GM21515 (cell line): ENCODE data around the gene ATRN.

Experiments used
- ATAC-seq: cut with Tn5 transposase; IDR thresholded peaks from one replicate; pipeline ENCODE4 v1.9.1; 2021; ENCODE audit not compliant: unreplicated experiment

The ATRN gene

GRCh38 chr20:3691306-3691705 lies 220.5 kb downstream of the ATRN start:
- no peak for ATAC-seq

DNA sequence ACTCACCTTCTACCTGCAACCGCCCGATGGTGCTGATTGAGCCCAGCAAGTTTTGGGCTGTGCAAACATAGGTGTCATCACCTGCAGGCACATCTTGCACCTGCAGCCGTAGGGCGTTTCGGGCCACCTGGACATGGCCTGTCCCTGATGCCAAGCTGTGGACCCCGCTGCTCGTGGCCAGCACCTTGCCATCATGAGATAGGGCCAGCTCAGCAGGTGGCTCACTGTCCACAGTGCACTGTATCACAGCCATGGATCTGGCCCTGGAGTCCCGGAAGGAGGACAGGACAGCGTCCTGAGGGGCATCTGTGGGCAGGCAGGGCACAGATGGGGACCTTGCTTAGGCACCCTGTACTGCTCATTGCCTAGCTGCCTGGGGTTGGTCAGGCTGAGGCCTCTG lies 221.1 kb downstream of the ATRN start:
- no peak for ATAC-seq

GRCh38 chr20:3692706-3693294 lies 222.0 kb downstream of the ATRN start:
- ATAC-seq: no peak

GRCh38 chr20:3693376-3693775 lies 222.6 kb downstream of the ATRN start:
- ATAC-seq: no peak

DNA sequence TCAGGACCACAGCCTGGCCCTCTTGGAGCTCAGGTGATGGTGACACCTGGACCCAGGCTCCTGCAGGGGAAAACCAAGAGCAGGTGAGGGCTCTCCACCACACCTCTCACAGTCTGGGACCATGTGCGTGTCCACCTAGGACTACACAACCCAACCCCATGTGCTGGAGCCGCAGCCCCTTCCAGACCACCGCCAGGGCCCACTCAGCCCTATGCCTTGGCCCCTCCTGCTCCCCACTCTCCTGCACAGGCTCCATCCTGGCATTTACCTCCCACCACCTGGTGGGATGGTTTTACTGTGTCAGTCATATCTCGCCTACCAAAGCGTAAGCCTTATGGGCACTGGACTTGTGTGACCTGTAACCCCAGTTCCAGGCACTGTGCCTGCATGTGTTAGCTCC lies 224.0 kb downstream of the ATRN start:
- ATAC-seq: no peak

GRCh38 chr20:3696200-3696599 lies 225.4 kb downstream of the ATRN start:
- ATAC-seq: no peak

DNA sequence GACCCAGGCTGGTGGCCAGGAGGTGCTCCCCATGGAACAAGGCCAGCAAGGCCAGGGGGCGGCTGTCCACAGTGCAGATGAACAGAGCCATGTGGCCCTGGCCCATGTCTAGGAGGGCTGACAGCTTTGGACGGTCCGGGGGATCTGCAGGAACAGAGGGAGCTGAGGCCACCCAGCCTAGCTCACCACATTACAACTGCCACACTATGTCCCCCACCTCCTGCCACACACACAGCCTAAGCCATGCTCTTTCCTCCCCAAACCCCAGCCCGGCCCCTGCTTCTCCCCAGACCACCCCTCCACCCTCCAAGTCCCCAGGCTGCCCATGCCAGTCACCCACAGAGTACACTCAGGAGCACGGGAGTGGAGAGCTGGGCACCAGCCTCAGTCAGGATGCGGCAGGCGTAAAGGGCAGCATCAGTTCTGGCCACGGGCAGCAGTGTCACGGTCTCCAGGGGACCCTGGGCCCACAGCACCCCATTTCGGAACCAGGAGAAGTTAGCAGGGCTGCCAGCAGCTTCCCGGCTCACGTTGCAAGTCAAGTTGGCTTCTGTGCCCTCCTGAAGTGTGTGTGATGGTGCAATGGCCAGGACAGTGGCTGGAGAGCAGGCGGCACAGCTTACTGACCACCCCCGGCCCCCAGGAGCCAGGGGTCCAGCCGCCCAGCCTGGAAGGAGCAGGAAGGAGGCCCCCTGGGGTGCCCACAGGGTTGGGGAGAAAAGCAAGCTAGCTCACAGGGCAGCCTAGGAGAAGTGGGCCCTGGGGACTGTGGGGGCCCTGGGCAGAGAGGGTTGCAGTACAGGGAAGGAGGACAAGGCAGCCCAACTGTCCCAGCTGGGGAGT lies 226.1 kb downstream of the ATRN start:
- ATAC-seq: no peak

DNA sequence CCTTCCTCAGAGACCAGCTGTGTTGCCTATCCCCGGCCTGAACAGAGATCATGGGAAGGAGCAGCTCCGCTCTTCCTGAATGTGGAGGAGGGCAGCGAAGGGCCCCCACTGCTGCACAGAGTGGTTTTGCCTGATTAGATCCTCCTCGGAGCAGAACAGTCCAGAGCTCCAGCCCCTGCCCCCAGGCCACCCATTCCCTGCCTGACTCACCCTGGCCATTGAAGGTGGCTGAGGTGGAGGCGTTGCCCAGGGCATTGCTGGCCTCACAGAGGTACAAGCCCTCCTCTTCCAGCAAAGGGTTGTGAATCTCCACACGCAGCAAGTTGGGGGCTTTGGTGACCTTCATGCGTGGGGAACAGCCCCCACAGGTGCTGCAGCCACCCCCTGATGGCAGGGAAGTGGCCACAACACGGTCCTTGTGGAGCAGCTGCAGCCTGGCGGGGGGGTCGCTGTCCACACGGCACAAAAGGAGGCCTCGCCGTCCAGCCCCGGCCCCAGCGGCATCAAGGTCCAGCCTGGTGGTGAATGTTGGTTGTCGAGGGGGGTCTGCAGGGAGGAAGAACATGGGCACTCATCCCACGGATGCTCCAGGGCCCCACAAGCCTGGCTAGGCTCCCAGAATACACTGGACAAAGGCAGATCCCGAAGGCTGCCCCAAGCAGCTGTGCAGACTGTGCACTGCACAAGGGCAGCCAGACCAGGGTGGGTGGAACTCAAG lies 226.9 kb downstream of the ATRN start:
- no peak for ATAC-seq

- no peak for ATAC-seq
Measured at GRCh38 chr20:3698591-3699001, 227.8 kb downstream of the ATRN start.

GRCh38 chr20:3699037-3699436 lies 228.2 kb downstream of the ATRN start:
- ATAC-seq: no peak
